Endothelial cell of umbilical vein (primary cell): ENCODE results near the gene CASK.

Experiments
- CTCF ChIP-seq, 2 donors: IDR thresholded peaks; 1 replicate in 1 of 2; 2 replicates in 1 of 2; pipeline ENCODE4 v1.5.1; 2011; ENCODE audit warnings: low read length in 2 of 2, mild to moderate bottlenecking in 2 of 2, moderate library complexity in 2 of 2, control low read depth in 1 of 2, inconsistent platforms in 1 of 2, low read depth in 1 of 2; ENCODE audit not compliant: insufficient read depth in 1 of 2; ENCODE audit errors: extremely low read depth in 1 of 2
- EZH2 ChIP-seq: IDR thresholded peaks from 2 replicates; pipeline ENCODE4 v1.6.1; 2012; ENCODE audit warnings: borderline replicate concordance, low read depth, mild to moderate bottlenecking, moderate library complexity, low read length, inconsistent platforms; ENCODE audit not compliant: severe bottlenecking
- GATA2 ChIP-seq: IDR thresholded peaks from 2 replicates; pipeline ENCODE4 v1.7.0; 2011; ENCODE audit warnings: low read depth, mild to moderate bottlenecking, moderate library complexity, mixed read lengths, low read length; ENCODE audit not compliant: insufficient read length, insufficient read depth
- JUN ChIP-seq: IDR thresholded peaks from 2 replicates; pipeline ENCODE4 v1.6.1; 2011; ENCODE audit warnings: borderline replicate concordance, low read depth; ENCODE audit not compliant: insufficient read length, insufficient read depth
- MAX ChIP-seq: IDR thresholded peaks from 2 replicates; pipeline ENCODE4 v1.6.1; 2011; ENCODE audit not compliant: insufficient read depth, insufficient read length
- MYC ChIP-seq: IDR thresholded peaks from one replicate; pipeline ENCODE4 v1.6.1; 2011; ENCODE audit warnings: mild to moderate bottlenecking, low read depth, low read length
- POLR2A ChIP-seq: IDR thresholded peaks from 2 replicates; pipeline ENCODE4 v1.6.1; 2012; ENCODE audit warnings: low read depth, mild to moderate bottlenecking, control low read depth, low read length
- POLR2AphosphoS5 ChIP-seq: IDR thresholded peaks from 2 replicates; pipeline ENCODE4 v1.6.1; 2012; ENCODE audit warnings: low read depth, mild to moderate bottlenecking, control low read depth, low read length, moderate library complexity; ENCODE audit not compliant: insufficient read depth

GRCh38 chrX:41932885-41933284 is 9.5 kb upstream of the CASK start:
- TF ChIP-seq CTCF (IDR thresholded peaks at IDR 0.05; ENCODE audit: extremely low read depth in 1 of 2, insufficient read depth in 1 of 2, low read depth in 1 of 2, low read length in 2 of 2) (no peak), MYC (no peak), POLR2A (no peak), EZH2 (no peak), POLR2AphosphoS5 (no peak), JUN (no peak), MAX (no peak), GATA2 (no peak)
